ENCODE data around the gene C2CD2L.

DNA sequence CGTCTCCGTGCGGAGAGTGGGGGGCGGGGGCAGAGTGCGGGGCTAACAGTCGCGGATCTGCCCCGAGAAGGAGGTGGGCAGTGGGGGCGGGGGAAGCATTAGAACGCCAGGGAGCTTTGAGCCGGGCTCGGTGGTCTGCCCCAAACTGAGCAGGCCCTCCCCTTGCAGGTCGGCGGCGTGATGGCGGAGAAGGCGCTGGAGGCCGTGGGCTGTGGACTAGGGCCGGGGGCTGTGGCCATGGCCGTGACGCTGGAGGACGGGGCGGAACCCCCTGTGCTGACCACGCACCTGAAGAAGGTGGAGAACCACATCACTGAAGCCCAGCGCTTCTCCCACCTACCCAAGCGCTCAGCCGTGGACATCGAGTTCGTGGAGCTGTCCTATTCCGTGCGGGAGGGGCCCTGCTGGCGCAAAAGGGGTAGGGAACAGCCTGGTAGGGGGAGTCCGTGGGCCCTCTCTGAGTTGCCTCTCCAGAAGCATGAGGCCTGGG lies 42.7 kb downstream of the C2CD2L start:
- no peak for TF ChIP-seq IRF2 (CRISPR knock-in tag; IDR thresholded peaks at IDR 0.05; ENCODE audit: borderline replicate concordance, low read depth)
- TF ChIP-seq, protein P1, sequence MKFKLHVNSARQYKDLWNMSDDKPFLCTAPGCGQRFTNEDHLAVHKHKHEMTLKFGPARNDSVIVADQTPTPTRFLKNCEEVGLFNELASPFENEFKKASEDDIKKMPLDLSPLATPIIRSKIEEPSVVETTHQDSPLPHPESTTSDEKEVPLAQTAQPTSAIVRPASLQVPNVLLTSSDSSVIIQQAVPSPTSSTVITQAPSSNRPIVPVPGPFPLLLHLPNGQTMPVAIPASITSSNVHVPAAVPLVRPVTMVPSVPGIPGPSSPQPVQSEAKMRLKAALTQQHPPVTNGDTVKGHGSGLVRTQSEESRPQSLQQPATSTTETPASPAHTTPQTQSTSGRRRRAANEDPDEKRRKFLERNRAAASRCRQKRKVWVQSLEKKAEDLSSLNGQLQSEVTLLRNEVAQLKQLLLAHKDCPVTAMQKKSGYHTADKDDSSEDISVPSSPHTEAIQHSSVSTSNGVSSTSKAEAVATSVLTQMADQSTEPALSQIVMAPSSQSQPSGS (CRISPR knock-in tag; IDR thresholded peaks at IDR 0.05; ENCODE audit: borderline replicate concordance, low read depth) = no peak
- TF ChIP-seq, protein P2, sequence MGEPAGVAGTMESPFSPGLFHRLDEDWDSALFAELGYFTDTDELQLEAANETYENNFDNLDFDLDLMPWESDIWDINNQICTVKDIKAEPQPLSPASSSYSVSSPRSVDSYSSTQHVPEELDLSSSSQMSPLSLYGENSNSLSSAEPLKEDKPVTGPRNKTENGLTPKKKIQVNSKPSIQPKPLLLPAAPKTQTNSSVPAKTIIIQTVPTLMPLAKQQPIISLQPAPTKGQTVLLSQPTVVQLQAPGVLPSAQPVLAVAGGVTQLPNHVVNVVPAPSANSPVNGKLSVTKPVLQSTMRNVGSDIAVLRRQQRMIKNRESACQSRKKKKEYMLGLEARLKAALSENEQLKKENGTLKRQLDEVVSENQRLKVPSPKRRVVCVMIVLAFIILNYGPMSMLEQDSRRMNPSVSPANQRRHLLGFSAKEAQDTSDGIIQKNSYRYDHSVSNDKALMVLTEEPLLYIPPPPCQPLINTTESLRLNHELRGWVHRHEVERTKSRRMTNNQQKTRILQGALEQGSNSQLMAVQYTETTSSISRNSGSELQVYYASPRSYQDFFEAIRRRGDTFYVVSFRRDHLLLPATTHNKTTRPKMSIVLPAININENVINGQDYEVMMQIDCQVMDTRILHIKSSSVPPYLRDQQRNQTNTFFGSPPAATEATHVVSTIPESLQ (CRISPR knock-in tag; IDR thresholded peaks at IDR 0.05) = no peak
- no peak for TF ChIP-seq TCF7 (CRISPR knock-in tag; IDR thresholded peaks at IDR 0.05; ENCODE audit: low read depth)
- TF ChIP-seq, protein P3, sequence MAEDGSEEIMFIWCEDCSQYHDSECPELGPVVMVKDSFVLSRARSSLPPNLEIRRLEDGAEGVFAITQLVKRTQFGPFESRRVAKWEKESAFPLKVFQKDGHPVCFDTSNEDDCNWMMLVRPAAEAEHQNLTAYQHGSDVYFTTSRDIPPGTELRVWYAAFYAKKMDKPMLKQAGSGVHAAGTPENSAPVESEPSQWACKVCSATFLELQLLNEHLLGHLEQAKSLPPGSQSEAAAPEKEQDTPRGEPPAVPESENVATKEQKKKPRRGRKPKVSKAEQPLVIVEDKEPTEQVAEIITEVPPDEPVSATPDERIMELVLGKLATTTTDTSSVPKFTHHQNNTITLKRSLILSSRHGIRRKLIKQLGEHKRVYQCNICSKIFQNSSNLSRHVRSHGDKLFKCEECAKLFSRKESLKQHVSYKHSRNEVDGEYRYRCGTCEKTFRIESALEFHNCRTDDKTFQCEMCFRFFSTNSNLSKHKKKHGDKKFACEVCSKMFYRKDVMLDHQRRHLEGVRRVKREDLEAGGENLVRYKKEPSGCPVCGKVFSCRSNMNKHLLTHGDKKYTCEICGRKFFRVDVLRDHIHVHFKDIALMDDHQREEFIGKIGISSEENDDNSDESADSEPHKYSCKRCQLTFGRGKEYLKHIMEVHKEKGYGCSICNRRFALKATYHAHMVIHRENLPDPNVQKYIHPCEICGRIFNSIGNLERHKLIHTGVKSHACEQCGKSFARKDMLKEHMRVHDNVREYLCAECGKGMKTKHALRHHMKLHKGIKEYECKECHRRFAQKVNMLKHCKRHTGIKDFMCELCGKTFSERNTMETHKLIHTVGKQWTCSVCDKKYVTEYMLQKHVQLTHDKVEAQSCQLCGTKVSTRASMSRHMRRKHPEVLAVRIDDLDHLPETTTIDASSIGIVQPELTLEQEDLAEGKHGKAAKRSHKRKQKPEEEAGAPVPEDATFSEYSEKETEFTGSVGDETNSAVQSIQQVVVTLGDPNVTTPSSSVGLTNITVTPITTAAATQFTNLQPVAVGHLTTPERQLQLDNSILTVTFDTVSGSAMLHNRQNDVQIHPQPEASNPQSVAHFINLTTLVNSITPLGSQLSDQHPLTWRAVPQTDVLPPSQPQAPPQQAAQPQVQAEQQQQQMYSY (CRISPR knock-in tag; IDR thresholded peaks at IDR 0.05) = no peak
- TF ChIP-seq, protein P4, sequence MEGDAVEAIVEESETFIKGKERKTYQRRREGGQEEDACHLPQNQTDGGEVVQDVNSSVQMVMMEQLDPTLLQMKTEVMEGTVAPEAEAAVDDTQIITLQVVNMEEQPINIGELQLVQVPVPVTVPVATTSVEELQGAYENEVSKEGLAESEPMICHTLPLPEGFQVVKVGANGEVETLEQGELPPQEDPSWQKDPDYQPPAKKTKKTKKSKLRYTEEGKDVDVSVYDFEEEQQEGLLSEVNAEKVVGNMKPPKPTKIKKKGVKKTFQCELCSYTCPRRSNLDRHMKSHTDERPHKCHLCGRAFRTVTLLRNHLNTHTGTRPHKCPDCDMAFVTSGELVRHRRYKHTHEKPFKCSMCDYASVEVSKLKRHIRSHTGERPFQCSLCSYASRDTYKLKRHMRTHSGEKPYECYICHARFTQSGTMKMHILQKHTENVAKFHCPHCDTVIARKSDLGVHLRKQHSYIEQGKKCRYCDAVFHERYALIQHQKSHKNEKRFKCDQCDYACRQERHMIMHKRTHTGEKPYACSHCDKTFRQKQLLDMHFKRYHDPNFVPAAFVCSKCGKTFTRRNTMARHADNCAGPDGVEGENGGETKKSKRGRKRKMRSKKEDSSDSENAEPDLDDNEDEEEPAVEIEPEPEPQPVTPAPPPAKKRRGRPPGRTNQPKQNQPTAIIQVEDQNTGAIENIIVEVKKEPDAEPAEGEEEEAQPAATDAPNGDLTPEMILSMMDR (IDR thresholded peaks at IDR 0.05) = no peak
- no peak for TF ChIP-seq FOXJ3 (CRISPR knock-in tag; IDR thresholded peaks at IDR 0.05; ENCODE audit: borderline replicate concordance)
- TF ChIP-seq, protein P5, sequence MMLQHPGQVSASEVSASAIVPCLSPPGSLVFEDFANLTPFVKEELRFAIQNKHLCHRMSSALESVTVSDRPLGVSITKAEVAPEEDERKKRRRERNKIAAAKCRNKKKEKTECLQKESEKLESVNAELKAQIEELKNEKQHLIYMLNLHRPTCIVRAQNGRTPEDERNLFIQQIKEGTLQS (CRISPR knock-in tag; conservative IDR thresholded peaks at IDR 0.05) = no peak
- TF ChIP-seq SP1 (CRISPR knock-in tag; conservative IDR thresholded peaks at IDR 0.05) = no peak
- TF ChIP-seq RELA (CRISPR knock-in tag; IDR thresholded peaks at IDR 0.05; ENCODE audit: borderline replicate concordance) = no peak
- TF ChIP-seq, protein P6, sequence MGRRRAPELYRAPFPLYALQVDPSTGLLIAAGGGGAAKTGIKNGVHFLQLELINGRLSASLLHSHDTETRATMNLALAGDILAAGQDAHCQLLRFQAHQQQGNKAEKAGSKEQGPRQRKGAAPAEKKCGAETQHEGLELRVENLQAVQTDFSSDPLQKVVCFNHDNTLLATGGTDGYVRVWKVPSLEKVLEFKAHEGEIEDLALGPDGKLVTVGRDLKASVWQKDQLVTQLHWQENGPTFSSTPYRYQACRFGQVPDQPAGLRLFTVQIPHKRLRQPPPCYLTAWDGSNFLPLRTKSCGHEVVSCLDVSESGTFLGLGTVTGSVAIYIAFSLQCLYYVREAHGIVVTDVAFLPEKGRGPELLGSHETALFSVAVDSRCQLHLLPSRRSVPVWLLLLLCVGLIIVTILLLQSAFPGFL (CRISPR knock-in tag; IDR thresholded peaks at IDR 0.05; ENCODE audit: borderline replicate concordance) = no peak
- TF ChIP-seq NR2C2 (CRISPR knock-in tag; IDR thresholded peaks at IDR 0.05) = no peak
- TF ChIP-seq HMGA2 (CRISPR knock-in tag; IDR thresholded peaks at IDR 0.05) = no peak
